ENCODE data around the gene ZNF628.

Gene ZNF628

GRCh38 chr19:55527197-55528029 lies 51.0 kb downstream of the ZNF628 start:
- Histone ChIP-seq H3K4me3 (replicated peaks; ENCODE audit: insufficient read depth, low read length) (no peak overlapping the region), H3K27ac (replicated peaks) (no peak overlapping the region), H3K27me3 (ENCODE audit: insufficient read depth, poor library complexity, severe bottlenecking) (no peaks in the 10 kb centered on the region)
- no peak for DNase-seq (ENCODE audit: low read depth in 1 of 2, low spot score in 1 of 2)
- TF ChIP-seq GABPA (IDR thresholded peaks at IDR 0.05; ENCODE audit: low read depth) (no peak), SPI1 (IDR thresholded peaks at IDR 0.05; ENCODE audit: borderline replicate concordance, low read depth) (no peak), CTCF (IDR thresholded peaks at IDR 0.05; ENCODE audit: insufficient read depth, low read length) (no peak), POLR2AphosphoS5 (IDR thresholded peaks at IDR 0.05; ENCODE audit: low read depth) (no peak)
- TF ChIP-seq, protein P1, sequence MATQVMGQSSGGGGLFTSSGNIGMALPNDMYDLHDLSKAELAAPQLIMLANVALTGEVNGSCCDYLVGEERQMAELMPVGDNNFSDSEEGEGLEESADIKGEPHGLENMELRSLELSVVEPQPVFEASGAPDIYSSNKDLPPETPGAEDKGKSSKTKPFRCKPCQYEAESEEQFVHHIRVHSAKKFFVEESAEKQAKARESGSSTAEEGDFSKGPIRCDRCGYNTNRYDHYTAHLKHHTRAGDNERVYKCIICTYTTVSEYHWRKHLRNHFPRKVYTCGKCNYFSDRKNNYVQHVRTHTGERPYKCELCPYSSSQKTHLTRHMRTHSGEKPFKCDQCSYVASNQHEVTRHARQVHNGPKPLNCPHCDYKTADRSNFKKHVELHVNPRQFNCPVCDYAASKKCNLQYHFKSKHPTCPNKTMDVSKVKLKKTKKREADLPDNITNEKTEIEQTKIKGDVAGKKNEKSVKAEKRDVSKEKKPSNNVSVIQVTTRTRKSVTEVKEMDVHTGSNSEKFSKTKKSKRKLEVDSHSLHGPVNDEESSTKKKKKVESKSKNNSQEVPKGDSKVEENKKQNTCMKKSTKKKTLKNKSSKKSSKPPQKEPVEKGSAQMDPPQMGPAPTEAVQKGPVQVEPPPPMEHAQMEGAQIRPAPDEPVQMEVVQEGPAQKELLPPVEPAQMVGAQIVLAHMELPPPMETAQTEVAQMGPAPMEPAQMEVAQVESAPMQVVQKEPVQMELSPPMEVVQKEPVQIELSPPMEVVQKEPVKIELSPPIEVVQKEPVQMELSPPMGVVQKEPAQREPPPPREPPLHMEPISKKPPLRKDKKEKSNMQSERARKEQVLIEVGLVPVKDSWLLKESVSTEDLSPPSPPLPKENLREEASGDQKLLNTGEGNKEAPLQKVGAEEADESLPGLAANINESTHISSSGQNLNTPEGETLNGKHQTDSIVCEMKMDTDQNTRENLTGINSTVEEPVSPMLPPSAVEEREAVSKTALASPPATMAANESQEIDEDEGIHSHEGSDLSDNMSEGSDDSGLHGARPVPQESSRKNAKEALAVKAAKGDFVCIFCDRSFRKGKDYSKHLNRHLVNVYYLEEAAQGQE (IDR thresholded peaks at IDR 0.05; ENCODE audit: insufficient replicate concordance, low read depth) = no peak

- Histone ChIP-seq H3K27me3 (ENCODE audit: insufficient read depth, poor library complexity, severe bottlenecking) (no peaks in the 10 kb centered on the region), H3K27ac (replicated peaks) (no peak overlapping the region), H3K4me3 (replicated peaks; ENCODE audit: insufficient read depth, low read length) (no peak overlapping the region)
- no peak for DNase-seq (ENCODE audit: low read depth in 1 of 2, low spot score in 1 of 2)
- TF ChIP-seq, protein P1 (IDR thresholded peaks at IDR 0.05; ENCODE audit: insufficient replicate concordance, low read depth) = no peak
- no peak for TF ChIP-seq SPI1 (IDR thresholded peaks at IDR 0.05; ENCODE audit: borderline replicate concordance, low read depth)
- no peak for TF ChIP-seq POLR2AphosphoS5 (IDR thresholded peaks at IDR 0.05; ENCODE audit: low read depth)
Measured at GRCh38 chr19:55528030-55528803, 51.8 kb downstream of the ZNF628 start.

DNA sequence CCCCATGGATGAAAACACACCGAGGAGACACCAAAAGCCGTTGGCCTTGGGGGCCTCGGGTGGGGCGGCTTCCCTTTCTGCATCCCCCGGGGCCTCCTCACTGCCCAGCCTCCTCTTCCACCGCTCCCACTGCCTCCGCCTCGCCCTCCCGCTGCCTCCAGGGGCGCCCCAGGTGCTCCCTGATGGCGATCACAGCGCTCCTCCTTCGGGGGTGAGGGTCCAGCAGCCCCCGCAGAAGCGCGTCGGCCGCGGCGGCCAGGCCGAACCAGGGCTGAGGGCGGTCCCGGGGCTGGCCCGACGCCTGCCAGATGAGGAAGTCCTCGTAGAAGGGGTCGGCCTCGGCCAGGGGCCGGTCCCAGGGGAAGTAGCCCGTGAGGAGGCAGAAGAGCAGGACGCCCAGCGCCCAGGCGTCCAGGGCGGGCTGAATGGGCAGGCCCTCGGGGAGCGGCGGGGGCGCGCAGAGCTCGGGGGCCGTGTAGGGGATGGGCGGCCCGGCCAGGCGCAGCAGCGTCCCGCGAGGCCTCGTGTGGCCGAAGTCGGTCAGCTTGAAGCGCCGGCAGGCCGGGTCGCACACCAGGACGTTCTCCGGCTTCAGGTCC lies 53.3 kb downstream of the ZNF628 start:
- DNase-seq (ENCODE audit: low read depth in 1 of 2, low spot score in 1 of 2) = no peak
- Histone ChIP-seq H3K27ac (replicated peaks) (no peak overlapping the region), H3K4me3 (replicated peaks; ENCODE audit: insufficient read depth, low read length) (no peak overlapping the region), H3K27me3 (ENCODE audit: insufficient read depth, poor library complexity, severe bottlenecking) (no peaks in the 10 kb centered on the region)
- no peak for TF ChIP-seq SPI1 (IDR thresholded peaks at IDR 0.05; ENCODE audit: borderline replicate concordance, low read depth)
- no peak for TF ChIP-seq GABPA (IDR thresholded peaks at IDR 0.05; ENCODE audit: low read depth)
- no peak for TF ChIP-seq POLR2AphosphoS5 (IDR thresholded peaks at IDR 0.05; ENCODE audit: low read depth)
- no peak for TF ChIP-seq CTCF (IDR thresholded peaks at IDR 0.05; ENCODE audit: insufficient read depth, low read length)
- TF ChIP-seq, protein P1 (IDR thresholded peaks at IDR 0.05; ENCODE audit: insufficient replicate concordance, low read depth) = no peak

Measured in HL-60 (cell line).